GM18868 (cell line): ENCODE measurements around the gene IZUMO4.

Experiments used
- ATAC-seq: cut with Tn5 transposase; IDR thresholded peaks from one replicate; pipeline ENCODE4 v1.9.1; 2021; ENCODE audit warnings: mild to moderate bottlenecking, moderate library complexity; ENCODE audit not compliant: unreplicated experiment

IZUMO4 gene

GRCh38 chr19:2096480-2097202 is at the start of gene IZUMO4:
IZUMO4 (plus strand) TSS chr19:2096915; CDS start chr19:2096946, 31 bp downstream.
- ATAC-seq, result peak; percentile 68

GRCh38 chr19:2047076-2047448 is 49.7 kb upstream of the IZUMO4 start:
- no peak for ATAC-seq

- ATAC-seq, result no peak
Measured at GRCh38 chr19:2047449-2048103, 49.1 kb upstream of the IZUMO4 start.

GRCh38 chr19:2048104-2048958 is 48.4 kb upstream of the IZUMO4 start:
- ATAC-seq, result no peak

- no peak for ATAC-seq
Measured at GRCh38 chr19:2048959-2049740, 47.6 kb upstream of the IZUMO4 start.

- ATAC-seq, result no peak
Measured at GRCh38 chr19:2049741-2050348, 46.9 kb upstream of the IZUMO4 start.

GRCh38 chr19:2050349-2050990 is 46.2 kb upstream of the IZUMO4 start:
- no peak for ATAC-seq

- ATAC-seq, result peak; percentile 44
Measured at GRCh38 chr19:2050991-2051772, 45.5 kb upstream of the IZUMO4 start, which contains the start of gene MKNK2. MKNK2 (minus strand) TSS chr19:2051244; CDS start chr19:2050851, 393 bp downstream.

GRCh38 chr19:2051773-2052704 is 44.7 kb upstream of the IZUMO4 start:
- no peak for ATAC-seq

GRCh38 chr19:2053601-2054389 is 42.9 kb upstream of the IZUMO4 start:
- ATAC-seq, result no peak

GRCh38 chr19:2054763-2055162 is 42.0 kb upstream of the IZUMO4 start:
- no peak for ATAC-seq

GRCh38 chr19:2055931-2056836 is 40.5 kb upstream of the IZUMO4 start:
- no peak for ATAC-seq

- ATAC-seq, result no peak
Measured at GRCh38 chr19:2056837-2057192, 39.9 kb upstream of the IZUMO4 start.

- ATAC-seq, result no peak
Measured at GRCh38 chr19:2057484-2058469, 38.9 kb upstream of the IZUMO4 start.
